ENCODE data around the gene SERPINH1. TPM values are rescaled to one million over a fixed set of nuclear protein-coding genes. Genes with fewer than 3 reads are reported as not detected.

SERPINH1 gene
- total RNA-seq, 2 experiments from 2014 or later = 3.5 to 4.1 TPM

DNA sequence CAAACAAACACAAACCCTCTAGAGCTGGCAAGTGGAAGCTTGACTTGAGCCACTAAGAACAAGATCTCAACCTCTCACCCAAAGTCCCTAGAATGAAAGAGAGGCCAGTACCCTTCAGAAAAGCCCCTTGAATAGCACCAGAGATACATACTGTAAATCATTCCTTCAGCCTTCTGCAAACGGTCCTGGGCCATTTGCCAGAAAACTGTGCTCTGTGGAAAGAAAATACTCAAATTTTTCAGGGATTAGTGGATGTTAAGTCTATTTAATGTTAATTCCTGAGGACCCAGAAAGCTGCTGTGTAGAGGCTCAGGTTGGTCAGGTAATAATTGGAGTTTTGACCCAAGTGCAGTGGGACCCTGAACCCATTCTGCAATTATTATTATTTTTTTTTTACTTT is 16.9 kb downstream of the SERPINH1 start:
- H3K4me3 Mint-ChIP-seq = no peak overlapping the region
- H3K9me3 Mint-ChIP-seq = no peaks in the 10 kb centered on the region
- DNase-seq (no peak), ATAC-seq (ENCODE audit: poor library complexity) (no peak)
- H3K36me3 ChIP-seq (ENCODE audit: insufficient read depth, low read length) = no peaks in the 10 kb centered on the region
- no peak overlapping the region for H3K4me3 ChIP-seq (ENCODE audit: low read length)
- peaks cover 2% of the 10 kb centered on the region for H3K36me3 Mint-ChIP-seq (ENCODE audit: low read depth)
- intact Hi-C loops (cut with DNase I, micrococcal nuclease) = loop anchor here in 1 of 2 experiments (5.0 kb wide), 1 partner anchor 132 kb away; no protein-coding TSS in a partner anchor
- no peaks in the 10 kb centered on the region for H3K27me3 ChIP-seq (ENCODE audit: control insufficient read depth in 1 of 2, insufficient read depth in 2 of 2, low read length in 2 of 2)
- H3K27ac Mint-ChIP-seq = no peak overlapping the region
- no peaks in the 10 kb centered on the region for H3K27me3 Mint-ChIP-seq
- peaks cover 10% of the 10 kb centered on the region for H3K4me1 Mint-ChIP-seq (ENCODE audit: low read depth)
- ChIA-PET CTCF (no interaction called here), POLR2A (interaction anchor here (0.6 to 2.1 kb wide), 2 partner anchors 16 to 192 kb away, joined by 3 to 7 read pairs; partner anchors contain the start of gene SERPINH1)
- H3K4me1 ChIP-seq (ENCODE audit: insufficient read depth, low read length) = peaks cover 17% of the 10 kb centered on the region
- TF ChIP-seq, protein P1, sequence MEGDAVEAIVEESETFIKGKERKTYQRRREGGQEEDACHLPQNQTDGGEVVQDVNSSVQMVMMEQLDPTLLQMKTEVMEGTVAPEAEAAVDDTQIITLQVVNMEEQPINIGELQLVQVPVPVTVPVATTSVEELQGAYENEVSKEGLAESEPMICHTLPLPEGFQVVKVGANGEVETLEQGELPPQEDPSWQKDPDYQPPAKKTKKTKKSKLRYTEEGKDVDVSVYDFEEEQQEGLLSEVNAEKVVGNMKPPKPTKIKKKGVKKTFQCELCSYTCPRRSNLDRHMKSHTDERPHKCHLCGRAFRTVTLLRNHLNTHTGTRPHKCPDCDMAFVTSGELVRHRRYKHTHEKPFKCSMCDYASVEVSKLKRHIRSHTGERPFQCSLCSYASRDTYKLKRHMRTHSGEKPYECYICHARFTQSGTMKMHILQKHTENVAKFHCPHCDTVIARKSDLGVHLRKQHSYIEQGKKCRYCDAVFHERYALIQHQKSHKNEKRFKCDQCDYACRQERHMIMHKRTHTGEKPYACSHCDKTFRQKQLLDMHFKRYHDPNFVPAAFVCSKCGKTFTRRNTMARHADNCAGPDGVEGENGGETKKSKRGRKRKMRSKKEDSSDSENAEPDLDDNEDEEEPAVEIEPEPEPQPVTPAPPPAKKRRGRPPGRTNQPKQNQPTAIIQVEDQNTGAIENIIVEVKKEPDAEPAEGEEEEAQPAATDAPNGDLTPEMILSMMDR (IDR thresholded peaks at IDR 0.05) = no peak
- H3K9me3 ChIP-seq (ENCODE audit: control insufficient read depth in 1 of 2, insufficient read depth in 1 of 2, low read length in 2 of 2) = no peaks in the 10 kb centered on the region
- no peak overlapping the region for H3K27ac ChIP-seq (ENCODE audit: low read depth in 1 of 2, low read length in 2 of 2)

DNA sequence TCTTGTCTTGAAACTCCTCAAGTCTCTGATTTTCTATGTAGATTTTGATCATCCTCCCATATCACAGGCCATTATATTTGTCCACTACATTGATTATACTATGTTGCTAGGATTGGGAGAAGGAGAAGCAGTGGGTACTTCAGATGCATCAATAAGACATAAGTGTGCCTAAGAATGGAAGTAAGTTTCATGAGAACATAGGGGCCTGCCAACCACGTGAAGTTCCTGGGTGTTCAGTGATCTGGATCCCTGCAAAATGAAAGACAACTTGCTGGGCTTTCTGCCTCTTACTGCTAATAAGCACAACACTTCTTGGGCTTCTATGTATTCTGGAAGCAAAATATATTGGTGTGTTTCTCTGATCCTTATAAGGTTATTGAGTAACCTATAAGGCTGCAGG is 17.8 kb downstream of the SERPINH1 start:
- H3K36me3 ChIP-seq (ENCODE audit: insufficient read depth, low read length) = no peaks in the 10 kb centered on the region
- H3K27me3 ChIP-seq (ENCODE audit: control insufficient read depth in 1 of 2, insufficient read depth in 2 of 2, low read length in 2 of 2) = no peaks in the 10 kb centered on the region
- DNase-seq (no peak), ATAC-seq (ENCODE audit: poor library complexity) (no peak)
- ChIA-PET POLR2A (no interaction called here), CTCF (no interaction called here)
- peaks cover 10% of the 10 kb centered on the region for H3K4me1 Mint-ChIP-seq (ENCODE audit: low read depth)
- TF ChIP-seq, protein P1 (IDR thresholded peaks at IDR 0.05) = no peak
- H3K27me3 Mint-ChIP-seq = no peaks in the 10 kb centered on the region
- H3K9me3 Mint-ChIP-seq = no peaks in the 10 kb centered on the region
- intact Hi-C loops (cut with DNase I, micrococcal nuclease) = loop anchor here in 1 of 2 experiments (5.0 kb wide), 1 partner anchor 133 kb away; no protein-coding TSS in a partner anchor
- H3K36me3 Mint-ChIP-seq (ENCODE audit: low read depth) = no peaks in the 10 kb centered on the region
- H3K4me3 Mint-ChIP-seq = peak overlapping the region; percentile 42
- no peaks in the 10 kb centered on the region for H3K9me3 ChIP-seq (ENCODE audit: control insufficient read depth in 1 of 2, insufficient read depth in 1 of 2, low read length in 2 of 2)
- H3K4me1 ChIP-seq (ENCODE audit: insufficient read depth, low read length) = peaks cover 18% of the 10 kb centered on the region
- H3K4me3 ChIP-seq (ENCODE audit: low read length) = no peak overlapping the region
- no peak overlapping the region for H3K27ac Mint-ChIP-seq
- no peak overlapping the region for H3K27ac ChIP-seq (ENCODE audit: low read depth in 1 of 2, low read length in 2 of 2)

DNA sequence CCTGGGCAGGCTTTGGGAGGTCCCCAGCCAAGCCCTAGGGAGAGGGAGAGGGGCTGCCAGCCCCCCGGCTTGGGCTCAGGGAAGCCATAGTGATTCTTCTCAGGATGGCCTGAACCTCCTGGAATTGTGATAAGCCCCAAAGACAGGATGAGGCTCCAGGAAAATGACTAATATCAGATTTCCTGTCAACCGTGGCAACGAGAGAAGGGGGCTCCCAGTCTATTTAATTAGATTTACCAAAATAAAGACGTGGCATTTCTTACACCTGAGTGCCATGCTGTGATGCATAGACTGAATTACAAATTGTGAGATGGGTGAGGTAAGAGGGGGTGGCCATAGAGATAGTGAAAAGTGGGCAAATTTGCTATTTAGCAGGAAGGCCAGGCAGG is 20.4 kb downstream of the SERPINH1 start:
- Histone ChIP-seq H3K4me1 (ENCODE audit: insufficient read depth, low read length) (peaks cover 18% of the 10 kb centered on the region), H3K27ac (ENCODE audit: low read depth in 1 of 2, low read length in 2 of 2) (peak overlapping the region in 1 of 2 donors; percentile 19), H3K36me3 (ENCODE audit: insufficient read depth, low read length) (no peaks in the 10 kb centered on the region), H3K4me3 (ENCODE audit: low read length) (peak overlapping the region; percentile 84), H3K27me3 (ENCODE audit: control insufficient read depth in 1 of 2, insufficient read depth in 2 of 2, low read length in 2 of 2) (no peaks in the 10 kb centered on the region), H3K9me3 (ENCODE audit: control insufficient read depth in 1 of 2, insufficient read depth in 1 of 2, low read length in 2 of 2) (no peaks in the 10 kb centered on the region)
- H3K4me1 Mint-ChIP-seq (ENCODE audit: low read depth) = peaks cover 14% of the 10 kb centered on the region
- DNase-seq (no peak), ATAC-seq (ENCODE audit: poor library complexity) (peak; percentile 8)
- H3K27ac Mint-ChIP-seq = peak overlapping the region; percentile 71
- ChIA-PET POLR2A (interaction anchor here (2.8 kb wide), 1 partner anchor 21 kb away, joined by 16 read pairs; the partner anchor contains the start of gene SERPINH1), CTCF (no interaction called here)
- no peaks in the 10 kb centered on the region for H3K36me3 Mint-ChIP-seq (ENCODE audit: low read depth)
- H3K4me3 Mint-ChIP-seq = peak overlapping the region; percentile 94
- TF ChIP-seq, protein P1 (IDR thresholded peaks at IDR 0.05) = no peak
- H3K9me3 Mint-ChIP-seq = no peaks in the 10 kb centered on the region
- intact Hi-C loops (cut with DNase I, micrococcal nuclease) = no loop called here
- no peaks in the 10 kb centered on the region for H3K27me3 Mint-ChIP-seq
